HepG2 (cell line): ENCODE results near the gene CTLA4. TPM values are rescaled to one million over a fixed set of nuclear protein-coding genes. Genes with fewer than 3 reads are reported as not detected.
A peak's percentile ranks its signal among the peaks of the same experiment; 100 is the strongest.

Experiments used
- EP300 ChIP-seq, 3 experiments: sonication (generic) in 1 of 3; formaldehyde crosslinking in 1 of 3; IDR thresholded peaks; 2 replicates each; pipeline versions ENCODE4 v1.5.1 to v1.6.1; 2011 to 2020; ENCODE audit warnings: low read depth in 2 of 3, low read length in 2 of 3, borderline replicate concordance in 1 of 3, improper control_type of control experiment in 1 of 3, mild to moderate bottlenecking in 1 of 3, missing genetic modification reagents in 1 of 3, moderate library complexity in 1 of 3
- FOXA1 ChIP-seq, 2 experiments: fragments of 450-650 bp in 1 of 2; sonication (generic) in 1 of 2; formaldehyde crosslinking in 1 of 2; IDR thresholded peaks; 2 replicates each; pipeline versions ENCODE4 v1.4.0 to v1.6.1; 2016 to 2020; ENCODE audit warnings: missing genetic modification reagents in 1 of 2
- FOXC1 ChIP-seq: sonication (generic); formaldehyde crosslinking; IDR thresholded peaks from 2 replicates; pipeline ENCODE4 v1.8.0; 2022; ENCODE audit warnings: mild to moderate bottlenecking, missing genetic modification reagents, borderline replicate concordance
- HNF4G ChIP-seq, 2 experiments: sonication (generic) in 1 of 2; formaldehyde crosslinking in 1 of 2; IDR thresholded peaks; 2 replicates each; pipeline versions ENCODE4 v1.4.0 to v1.6.1; 2011 to 2020; ENCODE audit warnings: borderline replicate concordance in 2 of 2, low read depth in 2 of 2, mild to moderate bottlenecking in 2 of 2, low read length in 1 of 2, missing genetic modification reagents in 1 of 2, moderate library complexity in 1 of 2
- MXI1 ChIP-seq: IDR thresholded peaks from 3 replicates; pipeline ENCODE4 v1.6.1; 2012; ENCODE audit warnings: low read depth, low read length, inconsistent platforms, borderline replicate concordance
- NCOA2 ChIP-seq: sonication (generic); formaldehyde crosslinking; IDR thresholded peaks from 2 replicates; pipeline ENCODE4 v1.8.0; 2022; ENCODE audit warnings: inconsistent platforms
- U2AF1 ChIP-seq: fragments of 200-400 bp; formaldehyde crosslinking; optimal IDR thresholded peaks from 2 replicates; pipeline ENCODE3; 2017; ENCODE audit warnings: mild to moderate bottlenecking, low read depth, low read length
- ZBTB20 ChIP-seq: sonication (generic); formaldehyde crosslinking; IDR thresholded peaks from 2 replicates; pipeline ENCODE4 v1.8.1; 2023; ENCODE audit warnings: missing genetic modification reagents, low read depth, mild to moderate bottlenecking, borderline replicate concordance
- ZNF317 ChIP-seq: sonication (generic); formaldehyde crosslinking; IDR thresholded peaks from 2 replicates; pipeline ENCODE4 v1.5.0; 2020; ENCODE audit warnings: mild to moderate bottlenecking, missing genetic modification reagents
- ZNF331 ChIP-seq: sonication (generic); formaldehyde crosslinking; IDR thresholded peaks from 2 replicates; pipeline ENCODE4 v1.4.0; 2020; ENCODE audit warnings: missing genetic modification reagents
- ZNF451 ChIP-seq: sonication (generic); formaldehyde crosslinking; IDR thresholded peaks from 2 replicates; pipeline ENCODE4 v1.5.0; 2020; ENCODE audit warnings: mild to moderate bottlenecking, missing genetic modification reagents
- ZNF501 ChIP-seq: sonication (generic); formaldehyde crosslinking; IDR thresholded peaks from 2 replicates; pipeline ENCODE4 v1.5.1; 2020; ENCODE audit warnings: mild to moderate bottlenecking, moderate library complexity, missing genetic modification reagents
- ZNF552 ChIP-seq: sonication (generic); formaldehyde crosslinking; IDR thresholded peaks from 2 replicates; pipeline ENCODE4 v1.9.0; 2022; ENCODE audit warnings: missing genetic modification reagents, mild to moderate bottlenecking, borderline replicate concordance
- ZNF572 ChIP-seq: sonication (generic); formaldehyde crosslinking; IDR thresholded peaks from 2 replicates; pipeline ENCODE4 v1.5.1; 2020; ENCODE audit warnings: mild to moderate bottlenecking, missing genetic modification reagents
- ZNF720 ChIP-seq: sonication (generic); formaldehyde crosslinking; IDR thresholded peaks from 2 replicates; pipeline ENCODE4 v1.4.0; 2020; ENCODE audit warnings: missing genetic modification reagents
- ZNF740 ChIP-seq: sonication (generic); formaldehyde crosslinking; IDR thresholded peaks from 2 replicates; pipeline ENCODE4 v1.4.0; 2020; ENCODE audit warnings: missing genetic modification reagents
- ZNF772 ChIP-seq: sonication (generic); formaldehyde crosslinking; IDR thresholded peaks from 2 replicates; pipeline ENCODE4 v1.5.0; 2020; ENCODE audit warnings: mild to moderate bottlenecking, missing genetic modification reagents
- ZSCAN12 ChIP-seq: sonication (generic); formaldehyde crosslinking; IDR thresholded peaks from 2 replicates; pipeline ENCODE4 v1.9.0; 2021; ENCODE audit warnings: mild to moderate bottlenecking, missing genetic modification reagents
- polyA plus RNA-seq, 8 experiments: library from polyadenylated mRNA; depleted of rRNA in 3 of 8; stranded (reverse) in 7 of 8; unstranded in 1 of 8; fragments of >200 nt; fragmentation: Illumina TruSeq in 4 of 8; extraction: Trizol in 4 of 8; gene quantifications; 2 replicates each; pipeline versions ENCODE4 v1.2.1 to v1.2.3, GENCODE V29; 2011 to 2016; ENCODE audit warnings: low read depth in 4 of 8, missing spikeins in 1 of 8, mixed read lengths in 1 of 8; ENCODE audit not compliant: insufficient read depth in 1 of 8
- total RNA-seq, 5 experiments: library from RNA; depleted of rRNA; stranded (reverse); fragments of >200 nt; fragmentation: Illumina TruSeq; extraction: Trizol; gene quantifications; 2 replicates each; pipeline ENCODE4 v1.2.3, GENCODE V29; 2016; ENCODE audit warnings: low read depth in 1 of 5
- TF ChIP-seq, protein P1 (sequence below): IDR thresholded peaks from 2 replicates; pipeline ENCODE4 v1.6.1; 2016; ENCODE audit warnings: mild to moderate bottlenecking
- TF ChIP-seq, protein P2 (sequence below): sonication (generic); formaldehyde crosslinking; IDR thresholded peaks from 2 replicates; pipeline ENCODE4 v1.5.1; 2020; ENCODE audit warnings: mild to moderate bottlenecking, missing genetic modification reagents, borderline replicate concordance
- TF ChIP-seq, protein P3 (sequence below): sonication (generic); formaldehyde crosslinking; IDR thresholded peaks from 2 replicates; pipeline ENCODE4 v1.4.0; 2020; ENCODE audit warnings: missing genetic modification reagents

Gene CTLA4
- total and polyA plus RNA-seq, 2 of the 13 experiments (the other 11 are each of a cell fraction or from before 2014, with no cell fraction given), result 0.16 TPM; not detected in 1

DNA sequence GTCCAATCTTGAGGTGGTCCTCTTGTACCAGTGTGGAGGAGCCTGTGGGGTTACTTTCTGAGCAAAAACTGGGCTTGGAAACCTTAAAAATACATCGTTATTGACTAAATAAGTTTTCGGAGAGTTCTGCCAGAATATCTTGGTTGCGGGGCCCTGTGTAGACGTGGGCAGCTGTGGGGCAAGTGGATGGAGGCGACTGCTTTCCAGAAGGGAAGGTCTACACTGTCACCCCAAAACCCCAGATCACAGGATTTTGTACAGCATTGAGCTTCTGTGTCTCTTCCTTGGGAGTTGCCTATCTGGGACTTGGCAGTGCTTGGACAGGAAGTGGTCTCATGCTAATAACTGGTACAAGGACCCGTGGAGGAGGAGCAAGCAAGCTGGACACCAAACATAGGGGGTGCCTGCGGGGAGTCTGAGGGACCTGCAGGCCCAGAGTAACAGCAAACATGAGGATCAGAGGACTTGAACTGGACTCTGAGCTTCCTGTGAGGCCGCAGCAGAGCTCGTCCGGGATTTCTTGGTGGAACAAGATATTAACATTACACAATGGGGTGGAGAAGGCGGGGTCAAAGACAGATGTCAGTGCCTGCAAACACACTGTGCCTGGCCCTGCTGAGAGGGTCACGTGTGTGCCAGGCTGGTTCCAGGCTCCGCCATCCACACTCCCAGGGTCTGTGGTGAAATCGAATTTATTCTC, 48.0 kb upstream of the CTLA4 start (continued):
- peak; percentile 94 for TF ChIP-seq NCOA2 (CRISPR knock-in tag)
- peak; percentile 98 for TF ChIP-seq ZNF331
- peak; percentile 63; the same call in 1 of the 2 replicates for TF ChIP-seq ZNF552
- peak; percentile 79 for TF ChIP-seq ZNF451 (CRISPR knock-in tag)
- peak; percentile 87 for TF ChIP-seq U2AF1
- TF ChIP-seq, protein P1, sequence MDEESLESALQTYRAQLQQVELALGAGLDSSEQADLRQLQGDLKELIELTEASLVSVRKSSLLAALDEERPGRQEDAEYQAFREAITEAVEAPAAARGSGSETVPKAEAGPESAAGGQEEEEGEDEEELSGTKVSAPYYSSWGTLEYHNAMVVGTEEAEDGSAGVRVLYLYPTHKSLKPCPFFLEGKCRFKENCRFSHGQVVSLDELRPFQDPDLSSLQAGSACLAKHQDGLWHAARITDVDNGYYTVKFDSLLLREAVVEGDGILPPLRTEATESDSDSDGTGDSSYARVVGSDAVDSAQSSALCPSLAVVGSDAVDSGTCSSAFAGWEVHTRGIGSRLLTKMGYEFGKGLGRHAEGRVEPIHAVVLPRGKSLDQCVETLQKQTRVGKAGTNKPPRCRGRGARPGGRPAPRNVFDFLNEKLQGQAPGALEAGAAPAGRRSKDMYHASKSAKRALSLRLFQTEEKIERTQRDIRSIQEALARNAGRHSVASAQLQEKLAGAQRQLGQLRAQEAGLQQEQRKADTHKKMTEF (CRISPR knock-in tag), result peak; percentile 95
- no peak for TF ChIP-seq FOXA1 (IDR thresholded peaks at IDR 0.05)
- peak; percentile 81 for TF ChIP-seq FOXA1 (CRISPR knock-in tag; IDR thresholded peaks at IDR 0.05)
- TF ChIP-seq ZNF317 (CRISPR knock-in tag), result peak; percentile 71
- no peak for TF ChIP-seq ZNF720 (CRISPR knock-in tag)
- TF ChIP-seq ZNF501, result peak; percentile 56
- TF ChIP-seq, protein P2, sequence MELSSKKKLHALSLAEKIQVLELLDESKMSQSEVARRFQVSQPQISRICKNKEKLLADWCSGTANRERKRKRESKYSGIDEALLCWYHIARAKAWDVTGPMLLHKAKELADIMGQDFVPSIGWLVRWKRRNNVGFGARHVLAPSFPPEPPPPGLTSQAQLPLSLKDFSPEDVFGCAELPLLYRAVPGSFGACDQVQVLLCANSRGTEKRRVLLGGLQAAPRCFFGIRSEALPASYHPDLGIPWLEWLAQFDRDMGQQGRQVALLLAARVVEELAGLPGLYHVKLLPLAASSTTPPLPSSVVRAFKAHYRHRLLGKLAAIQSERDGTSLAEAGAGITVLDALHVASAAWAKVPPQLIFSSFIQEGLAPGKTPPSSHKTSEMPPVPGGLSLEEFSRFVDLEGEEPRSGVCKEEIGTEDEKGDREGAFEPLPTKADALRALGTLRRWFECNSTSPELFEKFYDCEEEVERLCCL (CRISPR knock-in tag), result no peak
- TF ChIP-seq, protein P3, sequence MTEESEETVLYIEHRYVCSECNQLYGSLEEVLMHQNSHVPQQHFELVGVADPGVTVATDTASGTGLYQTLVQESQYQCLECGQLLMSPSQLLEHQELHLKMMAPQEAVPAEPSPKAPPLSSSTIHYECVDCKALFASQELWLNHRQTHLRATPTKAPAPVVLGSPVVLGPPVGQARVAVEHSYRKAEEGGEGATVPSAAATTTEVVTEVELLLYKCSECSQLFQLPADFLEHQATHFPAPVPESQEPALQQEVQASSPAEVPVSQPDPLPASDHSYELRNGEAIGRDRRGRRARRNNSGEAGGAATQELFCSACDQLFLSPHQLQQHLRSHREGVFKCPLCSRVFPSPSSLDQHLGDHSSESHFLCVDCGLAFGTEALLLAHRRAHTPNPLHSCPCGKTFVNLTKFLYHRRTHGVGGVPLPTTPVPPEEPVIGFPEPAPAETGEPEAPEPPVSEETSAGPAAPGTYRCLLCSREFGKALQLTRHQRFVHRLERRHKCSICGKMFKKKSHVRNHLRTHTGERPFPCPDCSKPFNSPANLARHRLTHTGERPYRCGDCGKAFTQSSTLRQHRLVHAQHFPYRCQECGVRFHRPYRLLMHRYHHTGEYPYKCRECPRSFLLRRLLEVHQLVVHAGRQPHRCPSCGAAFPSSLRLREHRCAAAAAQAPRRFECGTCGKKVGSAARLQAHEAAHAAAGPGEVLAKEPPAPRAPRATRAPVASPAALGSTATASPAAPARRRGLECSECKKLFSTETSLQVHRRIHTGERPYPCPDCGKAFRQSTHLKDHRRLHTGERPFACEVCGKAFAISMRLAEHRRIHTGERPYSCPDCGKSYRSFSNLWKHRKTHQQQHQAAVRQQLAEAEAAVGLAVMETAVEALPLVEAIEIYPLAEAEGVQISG, result peak; percentile 79
- peak in 1 of 2 experiments; percentile 96; a peak in 2 of 4 replicates for TF ChIP-seq EP300 (IDR thresholded peaks at IDR 0.05; ENCODE audit: low read depth in 2 of 2, low read length in 2 of 2)
- TF ChIP-seq EP300 (CRISPR knock-in tag; IDR thresholded peaks at IDR 0.05; ENCODE audit: borderline replicate concordance), result peak; percentile 92
- peak; percentile 96 for TF ChIP-seq FOXC1 (CRISPR knock-in tag)
- TF ChIP-seq ZSCAN12, result no peak
- TF ChIP-seq ZNF740 (CRISPR knock-in tag), result peak; percentile 70; the same call in 1 of the 2 replicates
- peak; percentile 69; the same call in 1 of the 3 replicates for TF ChIP-seq MXI1
- peak; percentile 87; the same call in 1 of the 2 replicates for TF ChIP-seq ZNF772
- TF ChIP-seq HNF4G (IDR thresholded peaks at IDR 0.05; ENCODE audit: borderline replicate concordance, low read depth, low read length), result peak; percentile 98
- peak; percentile 96; the same call in 1 of the 2 replicates for TF ChIP-seq HNF4G (CRISPR knock-in tag; IDR thresholded peaks at IDR 0.05; ENCODE audit: borderline replicate concordance, low read depth)
- TF ChIP-seq ZBTB20 (CRISPR knock-in tag), result peak; percentile 73; the same call in 1 of the 2 replicates
- no peak for TF ChIP-seq ZNF572 (CRISPR knock-in tag)
